Measurements from ENCODE around the gene FNDC1.

Gene FNDC1

GRCh38 chr6:159169193-159169555, at the start of gene FNDC1:
TSS of gene FNDC1 (plus strand) at chr6:159169400. CDS start at chr6:159169597, 197 bp downstream.
- no peak for TF ChIP-seq GATA2 (IDR thresholded peaks at IDR 0.05; ENCODE audit: low read depth, low read length)
- no peak for TF ChIP-seq GATA3 (IDR thresholded peaks at IDR 0.05; ENCODE audit: low read depth, low read length)

- TF ChIP-seq GATA2 (IDR thresholded peaks at IDR 0.05; ENCODE audit: low read depth, low read length) (no peak), GATA3 (IDR thresholded peaks at IDR 0.05; ENCODE audit: low read depth, low read length) (no peak)
Observed at GRCh38 chr6:159119791-159120190, 49.4 kb upstream of the FNDC1 start.

- TF ChIP-seq GATA3 (IDR thresholded peaks at IDR 0.05; ENCODE audit: low read depth, low read length) (no peak), GATA2 (IDR thresholded peaks at IDR 0.05; ENCODE audit: low read depth, low read length) (no peak)
Observed at GRCh38 chr6:159121486-159121885, 47.7 kb upstream of the FNDC1 start.

- no peak for TF ChIP-seq GATA2 (IDR thresholded peaks at IDR 0.05; ENCODE audit: low read depth, low read length)
- no peak for TF ChIP-seq GATA3 (IDR thresholded peaks at IDR 0.05; ENCODE audit: low read depth, low read length)
Observed at GRCh38 chr6:159122453-159122852, 46.7 kb upstream of the FNDC1 start.

GRCh38 chr6:159125014-159125609, 44.1 kb upstream of the FNDC1 start:
- TF ChIP-seq GATA3 (IDR thresholded peaks at IDR 0.05; ENCODE audit: low read depth, low read length) = no peak
- TF ChIP-seq GATA2 (IDR thresholded peaks at IDR 0.05; ENCODE audit: low read depth, low read length) = no peak

GRCh38 chr6:159125951-159126352, 43.2 kb upstream of the FNDC1 start:
- TF ChIP-seq GATA3 (IDR thresholded peaks at IDR 0.05; ENCODE audit: low read depth, low read length) = no peak
- no peak for TF ChIP-seq GATA2 (IDR thresholded peaks at IDR 0.05; ENCODE audit: low read depth, low read length)

GRCh38 chr6:159126590-159126989, 42.6 kb upstream of the FNDC1 start:
- TF ChIP-seq GATA3 (IDR thresholded peaks at IDR 0.05; ENCODE audit: low read depth, low read length) (no peak), GATA2 (IDR thresholded peaks at IDR 0.05; ENCODE audit: low read depth, low read length) (no peak)

GRCh38 chr6:159127701-159128100, 41.5 kb upstream of the FNDC1 start:
- TF ChIP-seq GATA3 (IDR thresholded peaks at IDR 0.05; ENCODE audit: low read depth, low read length) (no peak), GATA2 (IDR thresholded peaks at IDR 0.05; ENCODE audit: low read depth, low read length) (no peak)

GRCh38 chr6:159128978-159129377, 40.2 kb upstream of the FNDC1 start:
- TF ChIP-seq GATA3 (IDR thresholded peaks at IDR 0.05; ENCODE audit: low read depth, low read length) (no peak), GATA2 (IDR thresholded peaks at IDR 0.05; ENCODE audit: low read depth, low read length) (no peak)

- TF ChIP-seq GATA2 (IDR thresholded peaks at IDR 0.05; ENCODE audit: low read depth, low read length) (no peak), GATA3 (IDR thresholded peaks at IDR 0.05; ENCODE audit: low read depth, low read length) (no peak)
Observed at GRCh38 chr6:159130846-159131245, 38.4 kb upstream of the FNDC1 start.

- no peak for TF ChIP-seq GATA3 (IDR thresholded peaks at IDR 0.05; ENCODE audit: low read depth, low read length)
- TF ChIP-seq GATA2 (IDR thresholded peaks at IDR 0.05; ENCODE audit: low read depth, low read length) = no peak
Observed at GRCh38 chr6:159131709-159132108, 37.5 kb upstream of the FNDC1 start.

GRCh38 chr6:159132664-159133063, 36.5 kb upstream of the FNDC1 start:
- TF ChIP-seq GATA3 (IDR thresholded peaks at IDR 0.05; ENCODE audit: low read depth, low read length) = no peak
- TF ChIP-seq GATA2 (IDR thresholded peaks at IDR 0.05; ENCODE audit: low read depth, low read length) = no peak

- TF ChIP-seq GATA2 (IDR thresholded peaks at IDR 0.05; ENCODE audit: low read depth, low read length) = no peak
- TF ChIP-seq GATA3 (IDR thresholded peaks at IDR 0.05; ENCODE audit: low read depth, low read length) = no peak
Observed at GRCh38 chr6:159134701-159135364, 34.4 kb upstream of the FNDC1 start.

- no peak for TF ChIP-seq GATA3 (IDR thresholded peaks at IDR 0.05; ENCODE audit: low read depth, low read length)
- TF ChIP-seq GATA2 (IDR thresholded peaks at IDR 0.05; ENCODE audit: low read depth, low read length) = no peak
Observed at GRCh38 chr6:159137676-159138075, 31.5 kb upstream of the FNDC1 start.

- TF ChIP-seq GATA2 (IDR thresholded peaks at IDR 0.05; ENCODE audit: low read depth, low read length) (no peak), GATA3 (IDR thresholded peaks at IDR 0.05; ENCODE audit: low read depth, low read length) (no peak)
Observed at GRCh38 chr6:159142531-159142930, 26.7 kb upstream of the FNDC1 start.

Measured in SH-SY5Y (cell line).